K562 (cell line): ENCODE measurements around the gene KLHL33. TPM values are rescaled to one million over a fixed set of nuclear protein-coding genes. Genes with fewer than 3 reads are reported as not detected.

Source experiments
- ATAC-seq: fragments of 200-7000 bp; cut with Tn5 transposase; 3 replicates; pipeline ENCODE4 v1.9.1; 2020; ENCODE audit warnings: moderate library complexity
- BruUV-seq: library from RNA; stranded (reverse); fragments of 400-500 nt; replicated peaks from 2 replicates; lab custom pipeline; 2021; lab: Mats Ljungman, UMichigan
- CTCF ChIA-PET: fragments of 300-600 bp; formaldehyde crosslinking; extraction: SDS; loops from one replicate; lab custom pipeline; 2021; ENCODE audit warnings: low intra/inter-chr PET ratio; lab: Yijun Ruan, JAX
- POLR2A ChIA-PET: fragments of 300-600, 350-650 bp; sonication (Branson Sonifier 250); formaldehyde crosslinking; extraction: SDS; loops from one replicate; lab custom pipeline; 2021; ENCODE audit warnings: antibody characterized with exemption, inconsistent platforms; lab: Yijun Ruan, JAX
- DNase-seq, 4 experiments: peaks; one replicate each; pipeline versions ENCODE4 v3.0.0 to v3.0.0-alpha.2; 2011 to 2018; ENCODE audit warnings: low spot score in 3 of 4, mixed read lengths in 3 of 4; ENCODE audit errors: extremely low read depth in 1 of 4
- FAIRE-seq: peaks from 2 replicates; lab custom pipeline; 2011; peaks lifted over from hg19 to GRCh38; lab: Jason Lieb, UNC
- H2AFZ ChIP-seq: 2 replicates; pipeline ENCODE4 v1.6.0; 2011; ENCODE audit warnings: low read depth, low read length, control low read depth, inconsistent platforms
- H3K27ac ChIP-seq: fragments of 200-600 bp; 3 replicates; pipeline ENCODE4 v1.8.0; 2011; ENCODE audit warnings: low read depth, mild to moderate bottlenecking, control low read depth, inconsistent platforms, low read length, moderate library complexity, mixed read lengths; ENCODE audit errors: extremely low read depth
- H3K27me3 ChIP-seq, 2 experiments: fragments of 300-600 bp in 1 of 2; 2 replicates in 1 of 2; 3 replicates in 1 of 2; pipeline versions ENCODE4 v1.6.0 to v1.8.0; 2011; ENCODE audit warnings: inconsistent platforms in 2 of 2, low read length in 2 of 2, mild to moderate bottlenecking in 1 of 2, mixed read lengths in 1 of 2, moderate library complexity in 1 of 2; ENCODE audit not compliant: control insufficient read depth in 2 of 2, insufficient read depth in 2 of 2
- H3K36me3 ChIP-seq: fragments of 300-600 bp; 3 replicates; pipeline ENCODE4 v1.8.0; 2011; ENCODE audit warnings: mild to moderate bottlenecking, low read length, inconsistent platforms; ENCODE audit not compliant: control insufficient read depth, insufficient read depth
- H3K4me1 ChIP-seq, 2 experiments: fragments of 200-600 bp in 1 of 2; replicated peaks in 1 of 2; 2 replicates in 1 of 2; 3 replicates in 1 of 2; pipeline versions ENCODE4 v1.5.1 to v1.8.0; 2011; ENCODE audit warnings: inconsistent platforms in 2 of 2, low read length in 2 of 2, mild to moderate bottlenecking in 1 of 2, mixed read lengths in 1 of 2, moderate library complexity in 1 of 2; ENCODE audit not compliant: control insufficient read depth in 2 of 2, insufficient read depth in 2 of 2
- H3K4me2 ChIP-seq: 2 replicates; pipeline ENCODE4 v1.6.1; 2011; ENCODE audit warnings: low read length, control low read depth, inconsistent platforms, mixed read lengths; ENCODE audit not compliant: insufficient read depth
- H3K4me3 ChIP-seq: fragments of 200-600 bp; sonication (generic), shearing (Covaris generic); 2 replicates; pipeline ENCODE4 v1.5.1; 2016; ENCODE audit warnings: control low read depth, inconsistent platforms
- H3K79me2 ChIP-seq: fragments of 200-600 bp; 3 replicates; pipeline ENCODE4 v1.8.0; 2011; ENCODE audit warnings: low read length, inconsistent platforms; ENCODE audit not compliant: control insufficient read depth, insufficient read depth
- H3K9ac ChIP-seq, 2 experiments: 2 replicates each; pipeline versions ENCODE4 v1.6.0 to v1.6.1; 2011; ENCODE audit warnings: low read depth in 2 of 2, low read length in 2 of 2, control low read depth in 1 of 2, inconsistent platforms in 1 of 2, mild to moderate bottlenecking in 1 of 2, mixed read lengths in 1 of 2; ENCODE audit not compliant: insufficient read depth in 1 of 2
- H3K9me1 ChIP-seq: one replicate; pipeline ENCODE4 v1.6.0; 2011; ENCODE audit warnings: inconsistent platforms, mild to moderate bottlenecking, low read length, moderate library complexity; ENCODE audit not compliant: control insufficient read depth, insufficient read depth
- H3K9me3 ChIP-seq: replicated peaks from 2 replicates; pipeline ENCODE4 v1.5.1; 2011; ENCODE audit warnings: low read depth, low read length, inconsistent platforms; ENCODE audit not compliant: control insufficient read depth, insufficient read depth
- H4K20me1 ChIP-seq: replicated peaks from 2 replicates; pipeline ENCODE4 v1.6.1; 2011; ENCODE audit warnings: low read length, inconsistent platforms, mixed read lengths; ENCODE audit not compliant: control insufficient read depth, insufficient read depth
- ARNT ChIP-seq, 2 experiments: fragments of 450-650 bp; IDR thresholded peaks; 2 replicates each; pipeline ENCODE4 v1.6.1; 2016; ENCODE audit warnings: mild to moderate bottlenecking in 1 of 2
- CHAMP1 ChIP-seq: fragments of 450-650 bp; IDR thresholded peaks from 2 replicates; pipeline ENCODE4 v1.6.1; 2016; ENCODE audit warnings: mild to moderate bottlenecking
- ETS1 ChIP-seq: conservative IDR thresholded peaks from 2 replicates; pipeline ENCODE4 v1.6.1; 2011; ENCODE audit warnings: low read depth, mild to moderate bottlenecking, low read length; ENCODE audit not compliant: control insufficient read depth
- ETV5 ChIP-seq: sonication (generic); formaldehyde crosslinking; IDR thresholded peaks from 2 replicates; pipeline ENCODE4 v1.4.0; 2020; ENCODE audit warnings: low read depth, mild to moderate bottlenecking, missing genetic modification reagents
- GABPB1 ChIP-seq: sonication (generic); formaldehyde crosslinking; IDR thresholded peaks from 2 replicates; pipeline ENCODE4 v1.8.0; 2022; ENCODE audit warnings: mild to moderate bottlenecking, missing genetic modification reagents
- HDGF ChIP-seq: fragments of 450-650 bp; IDR thresholded peaks from 2 replicates; pipeline ENCODE4 v1.6.1; 2016
- MTA1 ChIP-seq: fragments of 450-650 bp; IDR thresholded peaks from 2 replicates; pipeline ENCODE4 v1.6.1; 2017; ENCODE audit warnings: borderline replicate concordance
- MYC ChIP-seq, 2 experiments: fragments of 250-450 bp in 1 of 2; sonication (Bioruptor Pico) in 1 of 2; IDR thresholded peaks; 2 replicates each; pipeline versions ENCODE4 v1.5.1 to v1.6.1; 2012 to 2021; ENCODE audit warnings: low read depth in 2 of 2, borderline replicate concordance in 1 of 2, improper control_type of control experiment in 1 of 2, low read length in 1 of 2, mild to moderate bottlenecking in 1 of 2, moderate library complexity in 1 of 2
- PHF8 ChIP-seq: fragments of 200-600 bp; sonication (generic); IDR thresholded peaks from 2 replicates; pipeline ENCODE4 v1.6.1; 2012; ENCODE audit warnings: mixed run types, mild to moderate bottlenecking, inconsistent platforms, low read length, moderate library complexity, borderline replicate concordance
- RBFOX2 ChIP-seq: fragments of 200-400 bp; formaldehyde crosslinking; IDR thresholded peaks from 2 replicates; pipeline ENCODE4 v1.6.1; 2017; ENCODE audit warnings: low read depth, mild to moderate bottlenecking, low read length, moderate library complexity
- SMAD1 ChIP-seq: fragments of 150-350 bp; IDR thresholded peaks from 2 replicates; pipeline ENCODE4 v1.6.1; 2014; ENCODE audit warnings: low read length, low read depth; ENCODE audit not compliant: partially characterized antibody
- TEAD2 ChIP-seq: fragments of 450-650 bp; IDR thresholded peaks from 2 replicates; pipeline ENCODE4 v1.6.1; 2016; ENCODE audit warnings: missing genetic modification characterization, control low read depth, missing compliant biosample characterization
- XRCC5 ChIP-seq: fragments of 200-400 bp; formaldehyde crosslinking; IDR thresholded peaks from 2 replicates; pipeline ENCODE4 v1.6.1; 2017; ENCODE audit warnings: low read depth, mild to moderate bottlenecking, low read length
- ZNF274 ChIP-seq: IDR thresholded peaks from 2 replicates; pipeline ENCODE4 v1.6.1; 2011; ENCODE audit warnings: low read depth, mild to moderate bottlenecking, low read length, moderate library complexity, borderline replicate concordance
- ZNF280B ChIP-seq: fragments of 250-450 bp; sonication (Bioruptor Pico); IDR thresholded peaks from 2 replicates; pipeline ENCODE4 v1.5.1; 2021; ENCODE audit warnings: mild to moderate bottlenecking
- WGBS: fragments of 100-300 bp; shearing (Covaris generic); methylation state at CpG from one replicate; pipeline ENCODE4 v1.1.6; 2016; ENCODE audit warnings: low coverage, mixed read lengths; ENCODE audit not compliant: insufficient coverage; ENCODE audit errors: missing lambda C conversion rate; 5-methylcytosine and 5-hydroxymethylcytosine counted together
- in situ Hi-C: fragments of 300-500 bp; cut with MboI; formaldehyde crosslinking; loops from 4 replicates; pipeline ENCODE4 v1.15.0; 2018; ENCODE audit warnings: inconsistent platforms, mixed read lengths
- intact Hi-C: fragments of 100-400 bp; cut with micrococcal nuclease; formaldehyde crosslinking; loops from 2 replicates; pipeline ENCODE4 v1.14.2; 2022
- polyA plus RNA-seq, 8 experiments: library from polyadenylated mRNA; depleted of rRNA in 4 of 8; stranded (reverse) in 5 of 8; unstranded in 3 of 8; fragments of >200 nt; fragmentation: Nextera tagmentation in 2 of 8; fragmentation: Illumina TruSeq in 1 of 8; extraction: Ambion mirVana in 2 of 8; extraction: Trizol in 1 of 8; gene quantifications; 2 replicates each; pipeline versions ENCODE4 v1.2.1 to v1.2.3, GENCODE V29; 2011 to 2014; ENCODE audit warnings: inconsistent platforms in 1 of 8, missing spikeins in 1 of 8
- total RNA-seq, 7 experiments: library from RNA; depleted of rRNA in 6 of 7; stranded (reverse); fragments of >200 nt in 6 of 7; fragmentation: Illumina TruSeq in 2 of 7; extraction: Trizol in 2 of 7; gene quantifications; 2 replicates each; pipeline versions ENCODE4 v1.2.1 to v1.2.3, GENCODE V29; 2011 to 2021; ENCODE audit warnings: low replicate concordance in 1 of 7

KLHL33 gene
- total and polyA plus RNA-seq, 9 of the 15 experiments (the other 6 are each of a cell fraction or from before 2014, with no cell fraction given) = 0.04 to 0.27 (median 0.13) TPM; not detected in 6

- ChIA-PET CTCF (no interaction called here), POLR2A (interaction anchor here (0.6 to 3.1 kb wide), 19 partner anchors 8 to 190 kb away, joined by 3 to 29 read pairs (median 3); partner anchors contain the start of genes PARP2, PNP and RNASE11)
- Histone ChIP-seq H3K4me2 (peak overlapping the region; percentile 91), H3K4me3 (peak overlapping the region; percentile 78), H3K9ac (peak overlapping the region; percentile 95 to 98), H3K27me3 (no peaks in the 10 kb centered on the region), H3K9me1 (no peaks in the 10 kb centered on the region), H3K36me3 (peaks cover 64% of the 10 kb centered on the region), H3K4me1 (peaks cover 20 to 22% of the 10 kb centered on the region in 2 experiments; a peak in 4 of 5 replicates), H3K27ac (peak overlapping the region; percentile 99), H4K20me1 (no peaks in the 10 kb centered on the region), H3K79me2 (peaks cover 70% of the 10 kb centered on the region), H2AFZ (peak overlapping the region; percentile 96), H3K9me3 (no peaks in the 10 kb centered on the region)
- FAIRE-seq (no peak), DNase-seq (peak; percentile 58 to 89 (median 71)), ATAC-seq (peak; percentile 88)
- intact Hi-C loops = loop anchor here (1.0 to 5.0 kb wide), 2 partner anchors 42 to 152 kb away; partner anchors contain the start of gene TEP1
- under 1% methylated on average over 37 of the region's 39 CpGs for WGBS
- in situ Hi-C loops = no loop called here
- TSS peak; percentile 82 for BruUV-seq
- no peak for TF ChIP-seq ZNF274
- TF ChIP-seq HDGF = no peak
- no peak for TF ChIP-seq GABPB1 (CRISPR knock-in tag)
- TF ChIP-seq MYC (IDR thresholded peaks at IDR 0.05; ENCODE audit: low read depth, low read length) = no peak; the same call in 1 of the 2 replicates
- no peak for TF ChIP-seq MYC (CRISPR knock-in tag; IDR thresholded peaks at IDR 0.05; ENCODE audit: borderline replicate concordance, low read depth)
- no peak for TF ChIP-seq ZNF280B
- TF ChIP-seq TEAD2 (tag) = no peak
- TF ChIP-seq ETV5 (CRISPR knock-in tag) = 0 out of 2 replicates have a peak, but pooled peaks have one; percentile 39
- peak; percentile 14; the same call in 1 of the 2 replicates for TF ChIP-seq RBFOX2
- TF ChIP-seq MTA1 = no peak
- no peak for TF ChIP-seq CHAMP1
- TF ChIP-seq ARNT (IDR thresholded peaks at IDR 0.05) = 0 out of 4 replicates have a peak, but pooled peaks of 1 of the 2 experiments have one; percentile 15
- TF ChIP-seq SMAD1 = no peak
- peak; percentile 6; the same call in 1 of the 2 replicates for TF ChIP-seq PHF8
- no peak for TF ChIP-seq XRCC5
- no peak for TF ChIP-seq ETS1
Measured at GRCh38 chr14:20455355-20456300, 19.7 kb upstream of the KLHL33 start.
